ENCODE results near the gene TYRO3. TPM values are rescaled to one million over a fixed set of nuclear protein-coding genes. Genes with fewer than 3 reads are reported as not detected.

Gene TYRO3
- total and polyA plus RNA-seq, 9 donors = 37.7 to 265 (median 109) TPM

GRCh38 chr15:41630616-41631217, 71.7 kb downstream of the TYRO3 start:
- Histone ChIP-seq H3K27me3 (no peaks in the 10 kb centered on the region), H3K4me3 (no peak overlapping the region), H3K9me3 (no peaks in the 10 kb centered on the region), H3K36me3 (no peaks in the 10 kb centered on the region), H3K4me1 (ENCODE audit: insufficient read depth) (peaks cover 7% of the 10 kb centered on the region), H3K27ac (no peak overlapping the region)
- 57 to 65% (median 61%) methylated on average over 3 of the region's 3 CpGs for WGBS, 3 donors
- TF ChIP-seq POLR2A (IDR thresholded peaks at IDR 0.05) (no peak), EP300 (IDR thresholded peaks at IDR 0.05) (no peak)
- TF ChIP-seq, protein P1, sequence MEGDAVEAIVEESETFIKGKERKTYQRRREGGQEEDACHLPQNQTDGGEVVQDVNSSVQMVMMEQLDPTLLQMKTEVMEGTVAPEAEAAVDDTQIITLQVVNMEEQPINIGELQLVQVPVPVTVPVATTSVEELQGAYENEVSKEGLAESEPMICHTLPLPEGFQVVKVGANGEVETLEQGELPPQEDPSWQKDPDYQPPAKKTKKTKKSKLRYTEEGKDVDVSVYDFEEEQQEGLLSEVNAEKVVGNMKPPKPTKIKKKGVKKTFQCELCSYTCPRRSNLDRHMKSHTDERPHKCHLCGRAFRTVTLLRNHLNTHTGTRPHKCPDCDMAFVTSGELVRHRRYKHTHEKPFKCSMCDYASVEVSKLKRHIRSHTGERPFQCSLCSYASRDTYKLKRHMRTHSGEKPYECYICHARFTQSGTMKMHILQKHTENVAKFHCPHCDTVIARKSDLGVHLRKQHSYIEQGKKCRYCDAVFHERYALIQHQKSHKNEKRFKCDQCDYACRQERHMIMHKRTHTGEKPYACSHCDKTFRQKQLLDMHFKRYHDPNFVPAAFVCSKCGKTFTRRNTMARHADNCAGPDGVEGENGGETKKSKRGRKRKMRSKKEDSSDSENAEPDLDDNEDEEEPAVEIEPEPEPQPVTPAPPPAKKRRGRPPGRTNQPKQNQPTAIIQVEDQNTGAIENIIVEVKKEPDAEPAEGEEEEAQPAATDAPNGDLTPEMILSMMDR (IDR thresholded peaks at IDR 0.05) = no peak
- intact Hi-C loops (cut with DNase I) = no loop called here
- no peak for DNase-seq

- TF ChIP-seq POLR2A (IDR thresholded peaks at IDR 0.05) (no peak), EP300 (IDR thresholded peaks at IDR 0.05) (no peak)
- H3K9me3 ChIP-seq = no peaks in the 10 kb centered on the region
- no peak for DNase-seq
- H3K4me3 ChIP-seq = no peak overlapping the region
- H3K27me3 ChIP-seq = no peaks in the 10 kb centered on the region
- H3K36me3 ChIP-seq = no peaks in the 10 kb centered on the region
- H3K27ac ChIP-seq = no peak overlapping the region
- intact Hi-C loops (cut with DNase I) = no loop called here
- H3K4me1 ChIP-seq (ENCODE audit: insufficient read depth) = peaks cover 7% of the 10 kb centered on the region
- WGBS, 3 donors = 87 to 90% (median 87%) methylated on average over 3 of the region's 3 CpGs
Observed at GRCh38 chr15:41631880-41632470, 73.0 kb downstream of the TYRO3 start.

Other genes with a start within 250 kb of the TYRO3 start
- 1 to 10 TPM in 3 of 7 donors, under 1 TPM in 4; 0.52 to 1.9 (median 0.94) TPM for gene OIP5, start 226.6 kb upstream of the TYRO3 start, total RNA-seq
- gene OIP5, start 226.6 kb upstream of the TYRO3 start, polyA plus RNA-seq = 1 to 10 TPM in 1 of 2 donors, under 1 TPM in 1; 0.75 to 1.5 TPM
- 10 to 100 TPM in 1 of 7 donors, 1 to 10 TPM in 6; 2.2 to 13.6 (median 5.8) TPM for gene NUSAP1, start 226.3 kb upstream of the TYRO3 start, total RNA-seq
- gene NUSAP1, start 226.3 kb upstream of the TYRO3 start, polyA plus RNA-seq = 10 to 100 TPM in 1 of 2 donors, 1 to 10 TPM in 1; 5.7 to 14.8 TPM
- gene NDUFAF1, start 156.7 kb upstream of the TYRO3 start, total RNA-seq = 10 to 100 TPM; 11.2 to 16.3 (median 14.0) TPM
- 10 to 100 TPM; 16.2 to 38.1 TPM for gene NDUFAF1, start 156.7 kb upstream of the TYRO3 start, polyA plus RNA-seq
- 10 to 100 TPM; 22.2 to 41.9 (median 35.6) TPM for gene RTF1, start 142.1 kb upstream of the TYRO3 start, total RNA-seq
- gene RTF1, start 142.1 kb upstream of the TYRO3 start, polyA plus RNA-seq = 10 to 100 TPM; 26.1 to 57.1 TPM
- gene ITPKA, start 65.3 kb upstream of the TYRO3 start, total RNA-seq = under 1 TPM; 0.11 to 0.82 (median 0.51) TPM
- gene ITPKA, start 65.3 kb upstream of the TYRO3 start, polyA plus RNA-seq = under 1 TPM; 0.15 to 0.33 TPM
- gene LTK, start 45.4 kb upstream of the TYRO3 start, total RNA-seq = under 1 TPM in 4 of 7 donors, not detected in 3; 0.17 to 0.46 (median 0.30) TPM
- under 1 TPM in 1 of 2 donors, not detected in 1; 0.23 TPM for gene LTK, start 45.4 kb upstream of the TYRO3 start, polyA plus RNA-seq
- 10 to 100 TPM; 19.1 to 33.2 (median 22.5) TPM for gene RPAP1, start 15.0 kb upstream of the TYRO3 start, total RNA-seq
- gene RPAP1, start 15.0 kb upstream of the TYRO3 start, polyA plus RNA-seq = 10 to 100 TPM in 1 of 2 donors, 1 to 10 TPM in 1; 8.6 to 12.0 TPM
- 10 to 100 TPM; 43.4 to 90.2 (median 61.6) TPM for gene MGA, start 101.2 kb downstream of the TYRO3 start, total RNA-seq
- gene MGA, start 101.2 kb downstream of the TYRO3 start, polyA plus RNA-seq = 10 to 100 TPM in 1 of 2 donors, 1 to 10 TPM in 1; 7.1 to 14.8 TPM
- gene MAPKBP1, start 215.3 kb downstream of the TYRO3 start, total RNA-seq = 10 to 100 TPM; 18.4 to 46.9 (median 38.9) TPM
- 10 to 100 TPM; 10.6 to 18.7 TPM for gene MAPKBP1, start 215.3 kb downstream of the TYRO3 start, polyA plus RNA-seq